ENCODE data around the gene PPARA. TPM values are rescaled to one million over a fixed set of nuclear protein-coding genes. Genes with fewer than 3 reads are reported as not detected.

PPARA gene
- polyA plus RNA-seq, 1 donor from 2014 or later, result 0.43 TPM

GRCh38 chr22:46245511-46245910 lies 95.2 kb downstream of the PPARA start:
- no peaks in the 10 kb centered on the region for H3K9me2 ChIP-seq (ENCODE audit: insufficient read depth, low read length)
- no peak overlapping the region for H2AFZ ChIP-seq (ENCODE audit: low read depth, low read length)
- H3K4me2 ChIP-seq (ENCODE audit: low read length), result no peak overlapping the region
- TF ChIP-seq RAD21 (conservative IDR thresholded peaks at IDR 0.05) (no peak), CTCF (IDR thresholded peaks at IDR 0.05; ENCODE audit: poor library complexity, severe bottlenecking) (no peak), SMC3 (conservative IDR thresholded peaks at IDR 0.05; ENCODE audit: poor library complexity) (no peak), TAF1 (IDR thresholded peaks at IDR 0.05; ENCODE audit: low read depth) (no peak), REST (IDR thresholded peaks at IDR 0.05; ENCODE audit: borderline replicate concordance) (no peak), EZH2 (IDR thresholded peaks at IDR 0.05; ENCODE audit: borderline replicate concordance, insufficient read depth, low read length, poor library complexity, severe bottlenecking) (no peak), MXI1 (conservative IDR thresholded peaks at IDR 0.05; ENCODE audit: poor library complexity, severe bottlenecking) (no peak), EP300 (conservative IDR thresholded peaks at IDR 0.05; ENCODE audit: poor library complexity, severe bottlenecking) (no peak), POLR2AphosphoS5 (IDR thresholded peaks at IDR 0.05) (no peak)
- H4K20me1 ChIP-seq (ENCODE audit: insufficient read depth), result no peaks in the 10 kb centered on the region
- no peaks in the 10 kb centered on the region for H3K79me2 ChIP-seq (replicated peaks; ENCODE audit: insufficient read depth, low read length)
- H3K4me3 ChIP-seq (ENCODE audit: low read length), result no peak overlapping the region
- H3K9ac ChIP-seq (ENCODE audit: low read length), result no peak overlapping the region
- H3F3A ChIP-seq (ENCODE audit: insufficient read depth, low read length, poor library complexity, severe bottlenecking), result no peaks in the 10 kb centered on the region
- no peaks in the 10 kb centered on the region for H3K36me3 ChIP-seq (ENCODE audit: insufficient read depth, low read length)
- H3K9me3 ChIP-seq (ENCODE audit: low read length), result no peaks in the 10 kb centered on the region
- no peaks in the 10 kb centered on the region for H3K27me3 ChIP-seq (ENCODE audit: insufficient read depth, low read depth, low read length)
- H3K27ac ChIP-seq (ENCODE audit: low read length), result no peak overlapping the region

GRCh38 chr22:46246178-46246577 lies 95.9 kb downstream of the PPARA start:
- no peak for TF ChIP-seq POLR2AphosphoS5 (IDR thresholded peaks at IDR 0.05)
- no peak for TF ChIP-seq EZH2 (IDR thresholded peaks at IDR 0.05; ENCODE audit: borderline replicate concordance, insufficient read depth, low read length, poor library complexity, severe bottlenecking)
- no peak for TF ChIP-seq EP300 (conservative IDR thresholded peaks at IDR 0.05; ENCODE audit: poor library complexity, severe bottlenecking)
- no peak for TF ChIP-seq CTCF (IDR thresholded peaks at IDR 0.05; ENCODE audit: poor library complexity, severe bottlenecking)
- TF ChIP-seq TAF1 (IDR thresholded peaks at IDR 0.05; ENCODE audit: low read depth), result no peak
- no peak for TF ChIP-seq MXI1 (conservative IDR thresholded peaks at IDR 0.05; ENCODE audit: poor library complexity, severe bottlenecking)
- TF ChIP-seq SMC3 (conservative IDR thresholded peaks at IDR 0.05; ENCODE audit: poor library complexity), result no peak
- no peak for TF ChIP-seq REST (IDR thresholded peaks at IDR 0.05; ENCODE audit: borderline replicate concordance)
- no peak for TF ChIP-seq RAD21 (conservative IDR thresholded peaks at IDR 0.05)
- H3K27ac ChIP-seq (ENCODE audit: low read length), result no peak overlapping the region

More at GRCh38 chr22:46246178-46246577, 95.9 kb downstream of the PPARA start:
- no peaks in the 10 kb centered on the region for H3K9me3 ChIP-seq (ENCODE audit: low read length)
- H3K36me3 ChIP-seq (ENCODE audit: insufficient read depth, low read length), result no peaks in the 10 kb centered on the region
- no peak overlapping the region for H3K9ac ChIP-seq (ENCODE audit: low read length)
- no peaks in the 10 kb centered on the region for H3K27me3 ChIP-seq (ENCODE audit: insufficient read depth, low read depth, low read length)
- no peaks in the 10 kb centered on the region for H3K79me2 ChIP-seq (replicated peaks; ENCODE audit: insufficient read depth, low read length)
- H3F3A ChIP-seq (ENCODE audit: insufficient read depth, low read length, poor library complexity, severe bottlenecking), result no peaks in the 10 kb centered on the region
- H2AFZ ChIP-seq (ENCODE audit: low read depth, low read length), result no peak overlapping the region
- no peaks in the 10 kb centered on the region for H4K20me1 ChIP-seq (ENCODE audit: insufficient read depth)
- H3K4me3 ChIP-seq (ENCODE audit: low read length), result no peak overlapping the region
- no peaks in the 10 kb centered on the region for H3K9me2 ChIP-seq (ENCODE audit: insufficient read depth, low read length)
- H3K4me2 ChIP-seq (ENCODE audit: low read length), result no peak overlapping the region
